HEK293 (cell line): ENCODE data around the gene ZSCAN2.

Experiments used
- BCL6B ChIP-seq: fragments of 450-650 bp; formaldehyde crosslinking; IDR thresholded peaks from 2 replicates; pipeline ENCODE4 v1.5.1; 2017; ENCODE audit warnings: missing biosample characterization, missing genetic modification characterization
- CTCF ChIP-seq: fragments of 450-650 bp; formaldehyde crosslinking; IDR thresholded peaks from 2 replicates; pipeline ENCODE4 v1.5.1; 2016; ENCODE audit warnings: missing biosample characterization, missing genetic modification characterization
- SP2 ChIP-seq: fragments of 450-650 bp; formaldehyde crosslinking; IDR thresholded peaks from 2 replicates; pipeline ENCODE4 v1.5.1; 2016; ENCODE audit warnings: missing biosample characterization, missing genetic modification characterization
- TCF7L2 ChIP-seq: IDR thresholded peaks from 2 replicates; pipeline ENCODE4 v1.6.1; 2011; ENCODE audit warnings: low read depth, mild to moderate bottlenecking, inconsistent platforms, low read length, moderate library complexity, borderline replicate concordance
- ZNF121 ChIP-seq: fragments of 450-650 bp; formaldehyde crosslinking; IDR thresholded peaks from 2 replicates; pipeline ENCODE4 v1.5.1; 2016; ENCODE audit warnings: missing biosample characterization, missing genetic modification characterization
- ZNF146 ChIP-seq: fragments of 450-650 bp; formaldehyde crosslinking; IDR thresholded peaks from 2 replicates; pipeline ENCODE4 v1.5.1; 2016; ENCODE audit warnings: missing biosample characterization, missing genetic modification characterization
- ZNF398 ChIP-seq: fragments of 450-650 bp; formaldehyde crosslinking; IDR thresholded peaks from 2 replicates; pipeline ENCODE4 v1.5.1; 2017; ENCODE audit warnings: missing biosample characterization, missing genetic modification characterization
- ZNF48 ChIP-seq: fragments of 450-650 bp; formaldehyde crosslinking; IDR thresholded peaks from 2 replicates; pipeline ENCODE4 v1.5.1; 2016; ENCODE audit warnings: missing biosample characterization, missing genetic modification characterization
- ZNF704 ChIP-seq: fragments of 450-650 bp; formaldehyde crosslinking; IDR thresholded peaks from 2 replicates; pipeline ENCODE4 v1.5.1; 2016; ENCODE audit warnings: missing biosample characterization, missing genetic modification characterization
- ZNF830 ChIP-seq: fragments of 450-650 bp; IDR thresholded peaks from 2 replicates; pipeline ENCODE4 v1.5.0; 2018; ENCODE audit warnings: missing biosample characterization, missing genetic modification characterization, low read depth, mild to moderate bottlenecking, moderate library complexity

GRCh38 chr15:84621358-84621979 is 20.7 kb downstream of the ZSCAN2 start:
- TF ChIP-seq TCF7L2 = no peak
- TF ChIP-seq CTCF (tag by site-specific recombination) = no peak
- TF ChIP-seq ZNF398 (tag by site-specific recombination) = no peak
- no peak for TF ChIP-seq SP2 (tag by site-specific recombination)
- TF ChIP-seq BCL6B (tag by site-specific recombination) = no peak
- no peak for TF ChIP-seq ZNF48
- TF ChIP-seq ZNF704 (tag by site-specific recombination) = no peak
- TF ChIP-seq ZNF121 = no peak
- TF ChIP-seq ZNF146 (tag by site-specific recombination) = no peak
- TF ChIP-seq ZNF830 (tag by site-specific recombination) = no peak
